COLO668 (cell line): ENCODE data around the gene CCDC85A.

Experiments
- DNase-seq: peaks from one replicate; lab custom pipeline; 2025; ENCODE audit not compliant: unreplicated experiment; lab: John Stamatoyannopoulos, UW

Gene CCDC85A

DNA sequence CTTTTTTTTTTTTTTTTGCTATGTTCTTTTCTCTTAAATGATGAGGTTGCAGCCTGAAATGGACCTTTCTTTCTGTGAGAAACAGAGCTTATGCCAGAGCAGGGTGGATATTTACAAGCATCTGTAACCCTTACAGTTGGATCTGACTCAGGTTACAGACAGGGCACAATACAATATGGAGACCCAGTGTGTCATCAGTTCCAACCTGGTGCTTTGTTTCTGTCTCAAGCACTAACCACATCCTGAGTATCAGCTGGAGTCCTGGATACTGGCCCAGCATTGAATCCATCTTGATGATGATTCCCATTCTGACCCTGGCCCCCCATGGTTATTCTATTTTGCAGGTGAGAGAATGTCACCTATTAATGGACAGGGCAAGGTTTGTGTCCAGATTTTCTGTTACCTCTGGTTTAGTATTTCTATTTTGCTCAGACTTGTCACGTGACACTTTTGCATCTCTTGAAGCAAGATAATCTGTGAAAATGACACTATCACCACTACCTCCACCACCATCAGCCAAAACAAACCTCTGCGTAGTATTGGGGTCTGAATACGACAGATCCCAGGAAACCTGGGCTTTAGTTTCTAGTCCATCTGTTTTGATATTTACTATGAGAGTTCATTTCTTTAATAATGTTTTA, 174.0 kb downstream of the CCDC85A start:
- peak; percentile 33 for DNase-seq

DNA sequence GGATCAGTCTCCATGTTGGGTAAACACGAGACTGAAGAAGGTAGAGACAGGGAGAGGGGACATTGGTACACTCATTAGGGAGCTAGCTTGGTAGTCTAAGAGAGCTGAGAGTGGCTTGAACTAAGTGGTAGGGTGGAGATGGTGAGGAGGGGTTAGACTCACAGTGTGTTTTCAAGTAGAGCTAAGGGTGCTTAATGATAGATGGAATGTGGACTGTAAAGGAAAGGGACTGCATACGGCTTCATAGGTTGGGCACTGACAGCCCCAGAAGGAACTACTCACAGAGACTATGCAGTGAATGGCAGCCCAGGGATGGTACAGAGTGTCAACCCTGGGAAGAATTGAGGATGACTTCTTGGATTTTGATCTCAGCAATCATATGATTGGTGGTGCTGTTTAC, 178.1 kb downstream of the CCDC85A start:
- no peak for DNase-seq

DNA sequence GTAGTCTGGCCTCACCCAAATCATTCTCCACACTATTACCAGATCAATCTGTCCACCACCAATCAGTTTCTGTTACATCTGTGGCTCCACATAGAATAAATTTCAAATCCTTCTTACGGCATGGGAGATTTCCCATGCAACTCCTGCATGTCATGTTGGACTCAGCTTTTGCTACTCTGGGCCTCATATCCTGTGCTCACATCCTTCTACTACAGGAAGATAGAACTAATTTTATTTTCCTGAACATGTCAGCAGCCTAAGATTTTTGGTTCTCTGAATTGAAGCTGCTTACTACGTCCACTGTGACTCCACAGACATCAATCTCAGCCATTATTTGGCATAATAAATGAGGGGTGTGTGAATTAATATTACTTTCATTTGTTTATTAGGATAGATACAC, 181.1 kb downstream of the CCDC85A start:
- no peak for DNase-seq

DNA sequence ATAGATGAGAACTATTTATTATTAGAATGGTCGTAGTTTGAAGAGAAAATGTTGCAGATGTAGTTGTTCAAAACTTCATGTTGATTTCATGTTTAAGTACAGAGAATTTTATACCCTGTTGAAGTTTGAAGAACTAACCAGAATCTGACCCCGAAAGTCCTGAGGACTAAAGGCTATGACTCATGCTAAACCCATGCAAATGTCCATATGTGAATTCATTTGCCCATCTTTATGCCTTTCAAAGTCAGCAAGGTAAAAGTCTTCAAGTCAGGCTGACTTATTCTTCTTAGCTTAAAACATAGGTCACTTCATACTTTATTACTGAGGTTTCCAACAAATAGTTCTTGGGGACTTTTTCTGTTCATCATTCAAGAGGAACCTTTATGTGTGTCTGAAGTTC, 185.5 kb downstream of the CCDC85A start:
- DNase-seq: no peak

DNA sequence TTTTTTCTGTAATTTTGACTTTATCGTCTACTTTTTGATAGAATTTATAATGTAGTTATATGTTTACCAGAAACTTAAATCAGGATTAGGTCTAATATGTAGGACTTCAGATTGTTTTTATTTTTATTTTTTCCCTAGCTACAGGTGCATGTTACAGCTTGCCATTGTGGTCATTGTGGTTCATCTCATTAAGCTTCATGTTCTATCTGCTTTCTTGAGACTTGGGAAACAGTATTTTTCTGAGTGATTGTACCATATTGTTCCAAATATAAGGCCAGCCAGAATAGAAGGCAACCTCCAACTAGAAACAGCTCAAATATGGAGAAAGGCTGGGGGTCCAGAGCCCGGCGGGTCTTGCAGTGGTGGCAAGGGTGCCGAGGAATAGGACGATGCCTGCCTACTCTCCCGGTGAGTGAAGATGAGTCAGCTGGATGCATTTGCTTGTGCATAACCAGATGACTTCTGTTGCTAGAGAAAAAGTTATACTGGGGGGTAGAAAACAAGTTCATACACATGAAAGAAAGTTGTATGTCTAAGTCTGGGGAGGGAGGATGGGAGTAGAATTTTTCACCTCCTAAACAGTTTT, 188.4 kb downstream of the CCDC85A start:
- no peak for DNase-seq

DNA sequence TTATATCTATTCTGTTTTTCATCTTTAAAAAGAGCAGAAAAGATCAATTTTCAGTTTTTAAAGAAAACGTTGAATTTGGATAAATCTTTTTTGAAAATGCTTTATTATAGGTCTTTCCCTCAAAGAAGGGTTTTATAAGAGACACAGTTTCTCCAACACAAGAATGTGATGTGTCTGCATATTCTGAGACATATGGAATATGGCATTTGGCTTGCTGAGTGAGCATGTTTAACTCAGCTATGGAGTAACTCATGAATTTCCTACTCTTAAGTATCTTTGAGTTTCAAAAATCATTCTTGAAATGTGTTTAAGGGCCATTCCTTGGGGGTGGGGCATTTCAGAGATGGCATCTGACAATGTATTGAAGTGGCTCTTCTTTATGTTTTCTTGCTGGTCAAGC, 191.5 kb downstream of the CCDC85A start:
- no peak for DNase-seq

DNA sequence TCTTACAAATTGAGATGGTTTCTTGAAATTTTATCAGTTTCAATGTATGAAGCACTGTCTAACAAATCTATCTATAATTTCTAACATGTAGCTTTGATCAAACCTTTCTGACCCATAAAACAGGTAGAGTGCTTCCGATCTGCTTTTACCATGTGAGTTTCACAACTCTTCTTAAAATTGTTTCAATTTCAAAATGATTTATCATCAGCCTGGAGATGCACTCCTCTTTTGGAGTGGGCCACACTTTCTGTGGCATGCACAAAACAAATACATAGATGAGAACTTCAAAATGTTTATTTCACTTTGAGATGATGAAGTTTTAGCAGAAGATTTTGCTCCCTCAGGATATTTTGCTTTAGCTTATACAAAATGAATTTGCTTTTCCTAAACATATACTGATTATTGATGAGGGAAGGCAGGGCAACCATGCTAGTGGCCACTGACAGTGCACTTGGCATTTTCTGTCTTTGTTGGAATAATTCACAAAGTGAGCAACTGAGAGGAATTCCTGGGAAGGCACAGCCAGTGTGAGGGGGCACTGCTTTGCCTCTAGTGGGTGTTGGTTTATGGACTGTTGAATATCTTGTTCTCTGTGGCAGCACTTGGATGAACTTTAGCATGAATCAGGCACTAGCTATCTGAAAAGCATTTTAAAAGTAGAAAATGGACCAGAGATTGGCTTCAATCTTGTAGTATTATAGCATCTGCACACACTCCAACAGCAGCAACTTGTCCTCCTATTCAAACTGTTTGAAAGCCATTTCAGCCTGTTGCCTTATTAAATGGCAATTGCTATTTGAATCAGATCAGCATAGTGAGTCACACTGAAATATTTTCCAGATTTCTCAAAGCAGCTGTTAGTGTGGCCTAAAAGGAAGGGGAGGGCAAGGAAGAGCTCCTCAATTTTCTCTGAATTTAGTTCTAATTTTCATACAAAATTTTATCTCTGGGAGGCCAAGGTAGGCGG, 193.2 kb downstream of the CCDC85A start:
- no peak for DNase-seq

DNA sequence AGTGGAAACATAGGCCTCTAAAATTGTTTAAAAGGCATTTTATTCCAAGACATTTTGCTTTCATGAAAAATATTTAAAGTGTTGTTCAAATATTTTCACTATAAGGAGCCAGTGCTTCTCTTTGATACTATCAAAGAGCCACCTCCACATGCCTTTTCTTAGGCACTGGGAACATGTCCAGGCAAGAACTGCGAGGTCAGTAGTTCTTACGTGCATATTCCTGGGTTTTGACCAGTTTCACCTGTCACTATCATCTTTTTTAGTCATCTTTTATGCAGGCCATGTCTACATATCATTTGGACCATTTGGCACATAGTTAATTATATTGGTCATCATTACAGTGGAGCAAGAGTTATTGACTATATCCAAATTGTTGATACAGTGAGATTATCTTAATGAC, 195.3 kb downstream of the CCDC85A start:
- no peak for DNase-seq

DNA sequence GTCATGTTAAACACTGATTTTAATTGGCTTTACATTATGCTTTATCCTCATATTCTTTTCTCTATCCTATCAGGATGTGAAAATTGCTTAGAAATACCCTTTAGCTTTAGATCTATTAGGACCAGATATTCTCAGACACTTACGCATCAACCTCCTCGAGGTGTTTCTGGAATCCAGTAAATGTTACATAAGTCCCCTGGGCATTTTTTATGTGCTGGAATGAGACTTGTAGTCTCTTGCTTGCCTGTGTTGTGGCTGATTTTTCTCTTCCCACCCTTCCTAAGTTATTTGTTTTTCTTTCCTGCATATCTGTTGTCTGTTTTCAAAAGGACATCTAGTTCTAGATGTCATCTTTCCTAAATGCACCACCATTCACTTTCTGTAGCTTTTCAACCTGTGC, 197.1 kb downstream of the CCDC85A start:
- DNase-seq: no peak

DNA sequence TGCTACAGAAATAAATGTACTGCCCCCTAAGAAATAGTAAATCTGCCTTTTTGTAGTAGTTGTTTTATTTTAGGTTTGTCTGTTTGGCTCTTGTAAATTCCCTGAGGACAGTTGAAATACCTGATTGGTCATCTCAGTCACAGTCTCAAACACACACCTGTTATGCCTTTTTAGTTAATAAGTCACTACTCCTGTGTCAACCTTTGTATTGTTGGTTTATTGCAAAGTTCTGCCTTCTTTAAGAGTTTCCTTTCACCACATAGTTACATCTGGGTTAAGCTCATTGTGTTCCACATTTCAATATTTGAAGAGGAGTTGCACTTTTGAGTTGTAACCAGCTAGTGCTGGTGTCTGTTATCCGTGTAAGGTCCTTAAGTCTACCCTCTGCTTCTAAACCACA, 198.7 kb downstream of the CCDC85A start:
- DNase-seq: no peak

DNA sequence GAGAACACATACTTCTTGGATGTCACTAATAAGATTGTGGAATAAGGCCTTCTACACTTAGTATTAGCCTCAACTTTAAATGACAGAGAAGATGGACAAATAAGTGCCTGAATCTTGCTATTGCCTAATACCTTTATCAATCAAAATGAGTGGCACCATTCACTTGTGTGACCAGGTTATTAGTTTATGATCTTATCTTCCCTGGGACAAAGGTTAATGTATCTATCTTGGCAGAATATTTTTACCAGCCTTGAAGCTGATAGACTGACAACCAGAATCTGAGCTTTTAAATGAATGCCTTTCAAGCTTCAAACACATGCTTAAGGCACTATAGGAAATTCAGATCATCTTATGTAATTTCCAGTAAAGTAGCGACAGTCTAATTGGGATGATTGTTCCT, 202.9 kb downstream of the CCDC85A start:
- no peak for DNase-seq

DNA sequence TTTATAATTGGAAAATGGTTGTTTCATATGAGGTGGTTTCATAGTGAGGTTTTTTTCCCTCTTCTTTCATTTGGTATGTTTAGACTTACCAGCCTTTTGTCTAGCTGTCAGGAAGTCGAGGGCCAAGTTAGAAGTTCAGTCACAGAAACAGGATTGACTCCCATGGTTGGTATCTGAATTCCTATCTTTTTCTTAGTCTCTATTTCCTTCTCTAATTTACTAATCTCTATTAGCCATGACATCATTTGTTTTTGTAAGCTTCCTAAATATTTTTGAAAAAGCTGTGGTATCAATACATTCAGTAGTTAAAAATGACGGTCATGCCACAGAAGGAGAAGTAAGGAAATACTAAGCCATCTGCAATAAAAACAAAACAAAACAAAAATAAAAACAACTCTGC, 206.9 kb downstream of the CCDC85A start:
- no peak for DNase-seq

DNA sequence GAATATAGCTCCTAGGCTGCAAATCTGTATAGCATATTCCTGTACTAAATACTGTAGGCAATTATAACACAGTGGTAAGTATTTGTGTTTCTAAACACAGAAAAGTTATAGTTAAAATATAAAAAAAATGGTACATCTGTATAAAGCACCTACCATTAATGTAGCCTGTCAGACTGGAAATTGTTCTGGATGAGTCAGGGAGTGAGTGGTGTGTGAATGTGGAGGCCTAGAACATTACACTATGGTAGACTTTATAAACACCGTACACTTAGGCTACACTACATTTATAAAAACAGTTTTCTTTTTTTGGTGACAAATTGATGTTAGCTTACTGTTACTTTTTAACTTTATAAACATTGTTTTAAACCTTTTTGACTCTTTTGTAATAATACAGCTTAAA, 226.3 kb downstream of the CCDC85A start:
- DNase-seq: no peak

DNA sequence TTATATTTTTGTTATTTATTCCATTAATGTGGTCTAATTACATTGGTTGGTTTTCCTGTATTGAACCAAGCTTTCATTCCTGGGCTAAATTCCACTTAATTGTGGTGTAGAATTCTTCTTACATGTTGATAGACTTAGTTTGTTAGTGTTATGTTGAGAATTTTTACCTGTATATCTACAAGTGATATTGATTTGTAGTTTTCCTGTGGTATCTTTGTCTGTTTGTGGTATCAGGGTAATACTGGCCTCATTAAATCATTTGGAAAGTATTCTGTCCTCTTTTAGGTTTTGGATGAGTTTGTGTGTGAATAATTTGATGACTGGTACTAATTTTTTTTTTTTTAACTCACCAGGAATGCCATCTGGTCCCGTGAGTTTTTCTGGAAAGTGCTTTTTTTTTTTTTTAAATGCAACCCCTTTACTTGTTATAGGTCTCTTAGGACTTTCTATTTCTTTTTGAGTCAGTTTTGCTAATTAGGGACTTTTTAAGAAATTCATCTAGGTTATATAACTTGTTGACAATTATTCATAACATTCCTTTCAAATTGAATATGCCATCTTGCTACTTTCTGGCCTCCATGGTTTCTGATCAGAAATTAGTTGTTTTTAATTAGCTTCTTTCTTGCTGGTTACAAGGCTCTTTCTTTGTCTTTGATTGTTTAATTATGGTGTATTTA, 232.8 kb downstream of the CCDC85A start:
- DNase-seq: no peak
